ENCODE data around the gene CD99L2. TPM values are rescaled to one million over a fixed set of nuclear protein-coding genes. Genes with fewer than 3 reads are reported as not detected.
"Not testable (repeated sequence)": the region's sequence is repeated elsewhere in the genome, so short reads cannot be mapped to it uniquely, and the experiment has no call there.

Gene CD99L2
- total RNA-seq, 1 donor, result 9.6 TPM

GRCh38 chrX:150906694-150907093 lies 8.2 kb upstream of the CD99L2 start:
- H3K9me3 ChIP-seq (ENCODE audit: low read depth, low read length), result no peaks in the 10 kb centered on the region
- no peak overlapping the region for H3K4me3 ChIP-seq (ENCODE audit: low read length)
- no peaks in the 10 kb centered on the region for H3K27me3 ChIP-seq (ENCODE audit: insufficient read depth, low read length)
- no peaks in the 10 kb centered on the region for H3K4me1 ChIP-seq (ENCODE audit: insufficient read depth, low read length)

GRCh38 chrX:150905293-150905692 lies 6.8 kb upstream of the CD99L2 start:
- Histone ChIP-seq H3K4me3 (ENCODE audit: low read length) (no peak overlapping the region), H3K9me3 (ENCODE audit: low read depth, low read length) (no peaks in the 10 kb centered on the region), H3K27me3 (ENCODE audit: insufficient read depth, low read length) (no peaks in the 10 kb centered on the region), H3K4me1 (ENCODE audit: insufficient read depth, low read length) (no peaks in the 10 kb centered on the region)

GRCh38 chrX:150903110-150903508 lies 4.6 kb upstream of the CD99L2 start:
- Histone ChIP-seq H3K9me3 (ENCODE audit: low read depth, low read length) (no peaks in the 10 kb centered on the region), H3K4me1 (ENCODE audit: insufficient read depth, low read length) (peaks cover 5% of the 10 kb centered on the region), H3K4me3 (ENCODE audit: low read length) (no peak overlapping the region), H3K27me3 (ENCODE audit: insufficient read depth, low read length) (no peaks in the 10 kb centered on the region)

GRCh38 chrX:150902434-150903109 lies 4.1 kb upstream of the CD99L2 start:
- Histone ChIP-seq H3K9me3 (ENCODE audit: low read depth, low read length) (no peaks in the 10 kb centered on the region), H3K4me1 (ENCODE audit: insufficient read depth, low read length) (peaks cover 8% of the 10 kb centered on the region), H3K27me3 (ENCODE audit: insufficient read depth, low read length) (no peaks in the 10 kb centered on the region), H3K4me3 (ENCODE audit: low read length) (no peak overlapping the region)

- Histone ChIP-seq H3K9me3 (ENCODE audit: low read depth, low read length) (no peaks in the 10 kb centered on the region), H3K27me3 (ENCODE audit: insufficient read depth, low read length) (no peaks in the 10 kb centered on the region), H3K4me1 (ENCODE audit: insufficient read depth, low read length) (peaks cover 14% of the 10 kb centered on the region), H3K4me3 (ENCODE audit: low read length) (peak overlapping the region; percentile 56)
These were observed 806 bp upstream of the CD99L2 start for GRCh38 chrX:150899191-150899757.

- Histone ChIP-seq H3K27me3 (ENCODE audit: insufficient read depth, low read length) (no peaks in the 10 kb centered on the region), H3K4me1 (ENCODE audit: insufficient read depth, low read length) (peaks cover 14% of the 10 kb centered on the region), H3K4me3 (ENCODE audit: low read length) (peak overlapping the region; percentile 60), H3K9me3 (ENCODE audit: low read depth, low read length) (no peaks in the 10 kb centered on the region)
These were observed 797 bp downstream of the CD99L2 start for GRCh38 chrX:150897421-150898320.

- Histone ChIP-seq H3K4me3 (ENCODE audit: low read length) (no peak overlapping the region), H3K27me3 (ENCODE audit: insufficient read depth, low read length) (no peaks in the 10 kb centered on the region), H3K9me3 (ENCODE audit: low read depth, low read length) (no peaks in the 10 kb centered on the region), H3K4me1 (ENCODE audit: insufficient read depth, low read length) (peaks cover 14% of the 10 kb centered on the region)
These were observed 1.8 kb downstream of the CD99L2 start for GRCh38 chrX:150896632-150897031.

GRCh38 chrX:150893936-150894335 lies 4.5 kb downstream of the CD99L2 start:
- Histone ChIP-seq H3K27me3 (ENCODE audit: insufficient read depth, low read length) (no peaks in the 10 kb centered on the region), H3K4me1 (ENCODE audit: insufficient read depth, low read length) (peaks cover 8% of the 10 kb centered on the region), H3K4me3 (ENCODE audit: low read length) (no peak overlapping the region), H3K9me3 (ENCODE audit: low read depth, low read length) (no peaks in the 10 kb centered on the region)

- no peaks in the 10 kb centered on the region for H3K27me3 ChIP-seq (ENCODE audit: insufficient read depth, low read length)
- H3K4me1 ChIP-seq (ENCODE audit: insufficient read depth, low read length), result no peaks in the 10 kb centered on the region
- no peaks in the 10 kb centered on the region for H3K9me3 ChIP-seq (ENCODE audit: low read depth, low read length)
- no peak overlapping the region for H3K4me3 ChIP-seq (ENCODE audit: low read length)
These were observed 9.3 kb downstream of the CD99L2 start for GRCh38 chrX:150889131-150889530.

- Histone ChIP-seq H3K27me3 (ENCODE audit: insufficient read depth, low read length) (no peaks in the 10 kb centered on the region), H3K4me1 (ENCODE audit: insufficient read depth, low read length) (no peaks in the 10 kb centered on the region), H3K9me3 (ENCODE audit: low read depth, low read length) (no peaks in the 10 kb centered on the region)
These were observed 10.5 kb downstream of the CD99L2 start for GRCh38 chrX:150887906-150888465.

GRCh38 chrX:150887268-150887667 lies 11.2 kb downstream of the CD99L2 start:
- H3K27me3 ChIP-seq (ENCODE audit: insufficient read depth, low read length); H3K4me1 ChIP-seq (ENCODE audit: insufficient read depth, low read length); H3K9me3 ChIP-seq (ENCODE audit: low read depth, low read length); H3K4me3 ChIP-seq (ENCODE audit: low read length): not testable (repeated sequence)

More at GRCh38 chrX:150887906-150888465, 10.5 kb downstream of the CD99L2 start:
- H3K4me3 ChIP-seq (ENCODE audit: low read length), result no peak overlapping the region

- no peak overlapping the region for H3K4me3 ChIP-seq (ENCODE audit: low read length)
- no peaks in the 10 kb centered on the region for H3K27me3 ChIP-seq (ENCODE audit: insufficient read depth, low read length)
- H3K9me3 ChIP-seq (ENCODE audit: low read depth, low read length), result no peaks in the 10 kb centered on the region
- no peaks in the 10 kb centered on the region for H3K4me1 ChIP-seq (ENCODE audit: insufficient read depth, low read length)
These were observed 12.1 kb downstream of the CD99L2 start for GRCh38 chrX:150886381-150886780.

GRCh38 chrX:150880808-150881165 lies 17.7 kb downstream of the CD99L2 start:
- H3K4me3 ChIP-seq (ENCODE audit: low read length), result no peak overlapping the region
- H3K9me3 ChIP-seq (ENCODE audit: low read depth, low read length), result no peaks in the 10 kb centered on the region
- H3K27me3 ChIP-seq (ENCODE audit: insufficient read depth, low read length), result no peaks in the 10 kb centered on the region
- H3K4me1 ChIP-seq (ENCODE audit: insufficient read depth, low read length), result no peaks in the 10 kb centered on the region

GRCh38 chrX:150879855-150880807 lies 18.3 kb downstream of the CD99L2 start:
- H3K4me1 ChIP-seq (ENCODE audit: insufficient read depth, low read length), result no peaks in the 10 kb centered on the region
- H3K4me3 ChIP-seq (ENCODE audit: low read length), result no peak overlapping the region
- H3K27me3 ChIP-seq (ENCODE audit: insufficient read depth, low read length), result no peaks in the 10 kb centered on the region
- H3K9me3 ChIP-seq (ENCODE audit: low read depth, low read length), result no peaks in the 10 kb centered on the region
